ENCODE data around the gene EMC6.

The EMC6 gene

GRCh38 chr17:3668279-3669084, at the start of gene EMC6, which contains the start of gene TAX1BP3:
Gene EMC6 (plus strand): TSS chr17:3668812. CDS start chr17:3669147, 335 bp downstream.
Gene TAX1BP3 (minus strand): TSS chr17:3668578. CDS start chr17:3668526, 52 bp downstream.
- Histone ChIP-seq H3K9ac (ENCODE audit: low read length) (peak within 1 kb of the TSS; percentile 86), H2AFZ (ENCODE audit: low read length) (0 out of 2 replicates have a peak within 1 kb of the TSS, but pooled peaks have one; percentile 14), H3K27me3 (ENCODE audit: insufficient read depth, low read length) (no peaks in the 10 kb centered on the region), H3K9me2 (ENCODE audit: low read depth, low read length) (no peaks in the 10 kb centered on the region), H3K4me1 (ENCODE audit: insufficient read depth, low read length, severe bottlenecking) (peaks cover 22% of the 10 kb centered on the region), H3K9me3 (ENCODE audit: low read length) (no peaks in the 10 kb centered on the region), H3K27ac (ENCODE audit: low read depth, low read length, poor library complexity, severe bottlenecking) (peak within 1 kb of the TSS; percentile 24), H3F3A (ENCODE audit: insufficient read depth, low read length) (no peaks in the 10 kb centered on the region), H3K4me3 (ENCODE audit: low read depth, low read length, poor library complexity, severe bottlenecking) (peak within 1 kb of the TSS; percentile 84), H4K20me1 (ENCODE audit: insufficient read depth, low read length) (no peaks in the 10 kb centered on the region), H3K79me2 (ENCODE audit: insufficient read depth, low read length) (0 out of 2 replicates have a peak, but pooled peaks cover 7% of the 10 kb centered on the region), H3K4me2 (ENCODE audit: low read length) (peak within 1 kb of the TSS; percentile 87), H3K36me3 (ENCODE audit: insufficient read depth, low read length) (no peaks in the 10 kb centered on the region; the same call in 1 of the 2 replicates)
- TF ChIP-seq CTCF (IDR thresholded peaks at IDR 0.05; ENCODE audit: low read length): no peak
- no peak for TF ChIP-seq EZH2 (IDR thresholded peaks at IDR 0.05; ENCODE audit: borderline replicate concordance, low read length)

GRCh38 chr17:3621146-3621720, 47.4 kb upstream of the EMC6 start:
- Histone ChIP-seq H3K9me3 (ENCODE audit: low read length) (0 out of 2 replicates have a peak, but pooled peaks cover 2% of the 10 kb centered on the region), H3K27ac (ENCODE audit: low read depth, low read length, poor library complexity, severe bottlenecking) (no peak overlapping the region), H3K4me1 (ENCODE audit: insufficient read depth, low read length, severe bottlenecking) (no peaks in the 10 kb centered on the region), H3K36me3 (ENCODE audit: insufficient read depth, low read length) (peaks cover 63% of the 10 kb centered on the region), H3K4me2 (ENCODE audit: low read length) (no peak overlapping the region), H3K4me3 (ENCODE audit: low read depth, low read length, poor library complexity, severe bottlenecking) (no peak overlapping the region), H2AFZ (ENCODE audit: low read length) (no peak overlapping the region), H3K9me2 (ENCODE audit: low read depth, low read length) (no peaks in the 10 kb centered on the region), H3K9ac (ENCODE audit: low read length) (no peak overlapping the region), H3F3A (ENCODE audit: insufficient read depth, low read length) (no peaks in the 10 kb centered on the region), H3K79me2 (ENCODE audit: insufficient read depth, low read length) (no peaks in the 10 kb centered on the region), H4K20me1 (ENCODE audit: insufficient read depth, low read length) (no peaks in the 10 kb centered on the region), H3K27me3 (ENCODE audit: insufficient read depth, low read length) (no peaks in the 10 kb centered on the region)
- no peak for TF ChIP-seq EZH2 (IDR thresholded peaks at IDR 0.05; ENCODE audit: borderline replicate concordance, low read length)
- TF ChIP-seq CTCF (IDR thresholded peaks at IDR 0.05; ENCODE audit: low read length): no peak

GRCh38 chr17:3622977-3623594, 45.5 kb upstream of the EMC6 start:
- TF ChIP-seq EZH2 (IDR thresholded peaks at IDR 0.05; ENCODE audit: borderline replicate concordance, low read length) (no peak), CTCF (IDR thresholded peaks at IDR 0.05; ENCODE audit: low read length) (no peak)
- H3K27ac ChIP-seq (ENCODE audit: low read depth, low read length, poor library complexity, severe bottlenecking): no peak overlapping the region

More at GRCh38 chr17:3622977-3623594, 45.5 kb upstream of the EMC6 start:
- no peaks in the 10 kb centered on the region for H3F3A ChIP-seq (ENCODE audit: insufficient read depth, low read length)
- H4K20me1 ChIP-seq (ENCODE audit: insufficient read depth, low read length): no peaks in the 10 kb centered on the region
- H3K79me2 ChIP-seq (ENCODE audit: insufficient read depth, low read length): no peaks in the 10 kb centered on the region
- no peaks in the 10 kb centered on the region for H3K4me1 ChIP-seq (ENCODE audit: insufficient read depth, low read length, severe bottlenecking)
- peaks cover 62% of the 10 kb centered on the region for H3K36me3 ChIP-seq (ENCODE audit: insufficient read depth, low read length)
- no peaks in the 10 kb centered on the region for H3K27me3 ChIP-seq (ENCODE audit: insufficient read depth, low read length)
- H3K9me3 ChIP-seq (ENCODE audit: low read length): no peaks in the 10 kb centered on the region
- H2AFZ ChIP-seq (ENCODE audit: low read length): no peak overlapping the region
- no peak overlapping the region for H3K4me3 ChIP-seq (ENCODE audit: low read depth, low read length, poor library complexity, severe bottlenecking)
- H3K4me2 ChIP-seq (ENCODE audit: low read length): no peak overlapping the region
- H3K9me2 ChIP-seq (ENCODE audit: low read depth, low read length): no peaks in the 10 kb centered on the region
- H3K9ac ChIP-seq (ENCODE audit: low read length): no peak overlapping the region

All from OCI-LY1 (cell line).